ENCODE measurements around the gene ARID2.

GRCh38 chr12:45938566-45938965 is 209.1 kb downstream of the ARID2 start:
- TF ChIP-seq TP53 (CRISPR knock-in tag; IDR thresholded peaks at IDR 0.05) (no peak), EP300 (IDR thresholded peaks at IDR 0.05) (no peak)

Data from A549 (cell line).